Measurements from ENCODE around the gene ACTN3.
"Not testable (repeated sequence)": the region's sequence is repeated elsewhere in the genome, so short reads cannot be mapped to it uniquely, and the experiment has no call there.

The ACTN3 gene

GRCh38 chr11:66530927-66531709 lies 15.6 kb upstream of the ACTN3 start:
- Histone ChIP-seq H3K4me3 (ENCODE audit: low read depth, low read length) (no peak overlapping the region), H3K36me3 (no peaks in the 10 kb centered on the region; the same call in 1 of the 2 replicates), H3K27me3 (no peaks in the 10 kb centered on the region), H3K4me1 (peaks cover 10% of the 10 kb centered on the region), H3K9me3 (no peaks in the 10 kb centered on the region)
- DNase-seq, result no peak
- no peak for TF ChIP-seq CTCF (IDR thresholded peaks at IDR 0.05; ENCODE audit: low read depth, low read length)

- Histone ChIP-seq H3K4me1 (peaks cover 10% of the 10 kb centered on the region), H3K27me3 (no peaks in the 10 kb centered on the region), H3K9me3 (no peaks in the 10 kb centered on the region), H3K36me3 (no peaks in the 10 kb centered on the region; the same call in 1 of the 2 replicates), H3K4me3 (ENCODE audit: low read depth, low read length) (no peak overlapping the region)
- DNase-seq, result no peak
- no peak for TF ChIP-seq CTCF (IDR thresholded peaks at IDR 0.05; ENCODE audit: low read depth, low read length)
Measured at GRCh38 chr11:66531841-66532240, 14.9 kb upstream of the ACTN3 start.

- TF ChIP-seq CTCF (IDR thresholded peaks at IDR 0.05; ENCODE audit: low read depth, low read length), result no peak
- no peak for DNase-seq
- no peak overlapping the region for H3K4me3 ChIP-seq (ENCODE audit: low read depth, low read length)
- H3K4me1 ChIP-seq, result peaks cover 10% of the 10 kb centered on the region
- H3K27me3 ChIP-seq, result no peaks in the 10 kb centered on the region
- H3K9me3 ChIP-seq, result no peaks in the 10 kb centered on the region
- no peaks in the 10 kb centered on the region; the same call in 1 of the 2 replicates for H3K36me3 ChIP-seq
Measured at GRCh38 chr11:66532784-66533183, 13.9 kb upstream of the ACTN3 start.

GRCh38 chr11:66539170-66539869 lies 7.4 kb upstream of the ACTN3 start:
- H3K9me3 ChIP-seq, result no peaks in the 10 kb centered on the region
- H3K36me3 ChIP-seq, result 0 out of 2 replicates have a peak, but pooled peaks cover 7% of the 10 kb centered on the region
- DNase-seq, result no peak
- no peak for TF ChIP-seq CTCF (IDR thresholded peaks at IDR 0.05; ENCODE audit: low read depth, low read length)
- H3K4me1 ChIP-seq, result no peaks in the 10 kb centered on the region; the same call in 1 of the 2 replicates
- no peaks in the 10 kb centered on the region for H3K27me3 ChIP-seq
- no peak overlapping the region for H3K4me3 ChIP-seq (ENCODE audit: low read depth, low read length)

GRCh38 chr11:66539870-66540213 lies 6.9 kb upstream of the ACTN3 start:
- Histone ChIP-seq H3K4me1 (no peaks in the 10 kb centered on the region; the same call in 1 of the 2 replicates), H3K27me3 (no peaks in the 10 kb centered on the region), H3K36me3 (0 out of 2 replicates have a peak, but pooled peaks cover 7% of the 10 kb centered on the region), H3K4me3 (ENCODE audit: low read depth, low read length) (no peak overlapping the region), H3K9me3 (no peaks in the 10 kb centered on the region)
- no peak for TF ChIP-seq CTCF (IDR thresholded peaks at IDR 0.05; ENCODE audit: low read depth, low read length)
- no peak for DNase-seq

GRCh38 chr11:66540598-66540997 lies 6.1 kb upstream of the ACTN3 start:
- not testable (repeated sequence) for H3K36me3 ChIP-seq; H3K9me3 ChIP-seq; DNase-seq; H3K27me3 ChIP-seq; H3K4me1 ChIP-seq; H3K4me3 ChIP-seq (ENCODE audit: low read depth, low read length)
